Ishikawa (cell line): ENCODE data around the gene NRG3.

Source experiments
- CEBPB ChIP-seq: IDR thresholded peaks from 2 replicates; pipeline ENCODE4 v1.6.1; 2012
- CREB1 ChIP-seq: IDR thresholded peaks from 2 replicates; pipeline ENCODE4 v1.6.1; 2012; ENCODE audit warnings: low read depth
- EGR1 ChIP-seq: IDR thresholded peaks from 2 replicates; pipeline ENCODE4 v1.6.1; 2012
- EP300 ChIP-seq: IDR thresholded peaks from 2 replicates; pipeline ENCODE4 v1.6.1; 2012; ENCODE audit warnings: borderline replicate concordance
- FOXM1 ChIP-seq: IDR thresholded peaks from 2 replicates; pipeline ENCODE4 v1.6.1; 2012; ENCODE audit warnings: low read depth, borderline replicate concordance
- NFIC ChIP-seq: IDR thresholded peaks from 2 replicates; pipeline ENCODE4 v1.6.1; 2012
- RAD21 ChIP-seq: IDR thresholded peaks from 2 replicates; pipeline ENCODE4 v1.6.1; 2012; ENCODE audit warnings: low read depth
- TAF1 ChIP-seq: IDR thresholded peaks from 2 replicates; pipeline ENCODE4 v1.6.1; 2012; ENCODE audit warnings: low read depth, mild to moderate bottlenecking
- TCF12 ChIP-seq: IDR thresholded peaks from 2 replicates; pipeline ENCODE4 v1.6.1; 2012; ENCODE audit warnings: low read depth
- TEAD4 ChIP-seq: IDR thresholded peaks from 2 replicates; pipeline ENCODE4 v1.6.1; 2012
- YY1 ChIP-seq: IDR thresholded peaks from 2 replicates; pipeline ENCODE4 v1.6.1; 2012; ENCODE audit warnings: low read depth
- ZBTB7A ChIP-seq: IDR thresholded peaks from 2 replicates; pipeline ENCODE4 v1.6.1; 2012; ENCODE audit warnings: low read depth
- TF ChIP-seq, protein P1 (sequence below): IDR thresholded peaks from 2 replicates; pipeline ENCODE4 v1.6.1; 2012; ENCODE audit warnings: low read depth, mild to moderate bottlenecking
- TF ChIP-seq, protein P2 (sequence below): IDR thresholded peaks from 2 replicates; pipeline ENCODE4 v1.6.1; 2012
- TF ChIP-seq, protein P3 (sequence below): IDR thresholded peaks from 2 replicates; pipeline ENCODE4 v1.6.1; 2012

NRG3 gene

DNA sequence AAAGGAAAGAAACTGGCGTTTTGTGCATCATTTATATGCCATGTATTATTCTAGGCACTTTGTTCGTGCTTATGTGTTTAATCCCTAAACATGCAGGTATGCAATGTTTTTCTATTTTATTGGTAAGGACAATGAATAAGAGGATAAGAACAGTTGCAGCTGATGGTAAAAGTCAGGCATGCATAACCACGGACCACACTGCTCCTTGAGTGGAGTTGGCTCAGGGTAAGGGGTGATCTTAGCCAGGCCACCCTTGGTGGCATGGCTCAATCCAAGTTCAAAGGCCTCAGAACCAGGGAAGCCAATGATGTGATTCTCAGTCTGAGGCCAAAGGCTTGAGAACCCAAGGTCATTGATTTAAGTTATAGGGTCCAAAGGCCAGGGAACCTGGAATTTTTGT lies 1068.1 kb downstream of the NRG3 start:
- TF ChIP-seq YY1, result no peak
- no peak for TF ChIP-seq TAF1
- TF ChIP-seq NFIC, result no peak
- TF ChIP-seq TCF12, result no peak
- TF ChIP-seq, protein P1, sequence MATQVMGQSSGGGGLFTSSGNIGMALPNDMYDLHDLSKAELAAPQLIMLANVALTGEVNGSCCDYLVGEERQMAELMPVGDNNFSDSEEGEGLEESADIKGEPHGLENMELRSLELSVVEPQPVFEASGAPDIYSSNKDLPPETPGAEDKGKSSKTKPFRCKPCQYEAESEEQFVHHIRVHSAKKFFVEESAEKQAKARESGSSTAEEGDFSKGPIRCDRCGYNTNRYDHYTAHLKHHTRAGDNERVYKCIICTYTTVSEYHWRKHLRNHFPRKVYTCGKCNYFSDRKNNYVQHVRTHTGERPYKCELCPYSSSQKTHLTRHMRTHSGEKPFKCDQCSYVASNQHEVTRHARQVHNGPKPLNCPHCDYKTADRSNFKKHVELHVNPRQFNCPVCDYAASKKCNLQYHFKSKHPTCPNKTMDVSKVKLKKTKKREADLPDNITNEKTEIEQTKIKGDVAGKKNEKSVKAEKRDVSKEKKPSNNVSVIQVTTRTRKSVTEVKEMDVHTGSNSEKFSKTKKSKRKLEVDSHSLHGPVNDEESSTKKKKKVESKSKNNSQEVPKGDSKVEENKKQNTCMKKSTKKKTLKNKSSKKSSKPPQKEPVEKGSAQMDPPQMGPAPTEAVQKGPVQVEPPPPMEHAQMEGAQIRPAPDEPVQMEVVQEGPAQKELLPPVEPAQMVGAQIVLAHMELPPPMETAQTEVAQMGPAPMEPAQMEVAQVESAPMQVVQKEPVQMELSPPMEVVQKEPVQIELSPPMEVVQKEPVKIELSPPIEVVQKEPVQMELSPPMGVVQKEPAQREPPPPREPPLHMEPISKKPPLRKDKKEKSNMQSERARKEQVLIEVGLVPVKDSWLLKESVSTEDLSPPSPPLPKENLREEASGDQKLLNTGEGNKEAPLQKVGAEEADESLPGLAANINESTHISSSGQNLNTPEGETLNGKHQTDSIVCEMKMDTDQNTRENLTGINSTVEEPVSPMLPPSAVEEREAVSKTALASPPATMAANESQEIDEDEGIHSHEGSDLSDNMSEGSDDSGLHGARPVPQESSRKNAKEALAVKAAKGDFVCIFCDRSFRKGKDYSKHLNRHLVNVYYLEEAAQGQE, result no peak
- TF ChIP-seq FOXM1, result no peak
- TF ChIP-seq EP300, result no peak

DNA sequence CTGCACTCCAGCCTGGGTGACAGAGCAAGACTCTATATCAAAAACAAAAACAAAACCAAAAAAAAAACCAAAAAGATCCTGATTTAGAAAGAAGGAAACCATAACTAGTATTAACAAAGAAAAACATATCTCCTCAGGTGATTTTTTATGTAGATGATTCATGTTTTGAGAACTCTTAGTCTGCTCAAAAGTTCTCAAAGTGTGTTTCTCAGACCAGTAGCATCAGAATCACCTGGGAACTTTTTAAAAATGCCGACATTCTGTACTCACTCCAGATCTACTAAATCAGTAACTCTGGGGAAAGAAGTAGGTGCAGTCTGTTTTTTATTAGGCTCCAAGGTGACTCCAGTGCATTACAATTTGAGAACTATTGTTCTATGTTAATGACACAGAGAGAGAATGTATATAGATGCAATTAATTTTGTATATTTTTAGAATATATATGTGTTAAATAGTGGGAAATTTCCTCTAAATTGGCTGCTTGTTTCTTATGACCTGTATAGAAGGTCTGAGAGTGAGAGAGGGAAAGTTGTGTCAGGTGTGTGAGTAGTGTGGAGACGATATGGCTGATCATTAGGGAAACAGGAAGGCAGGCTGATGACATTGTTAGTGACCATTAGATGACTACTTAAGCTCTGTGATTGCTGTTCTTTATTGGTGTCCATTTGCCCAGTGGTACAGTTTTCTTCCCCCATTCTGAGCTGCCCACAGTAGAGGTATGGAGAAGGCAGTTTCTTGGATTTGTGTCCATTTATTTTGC lies 1075.0 kb downstream of the NRG3 start:
- no peak for TF ChIP-seq RAD21
- TF ChIP-seq TCF12, result no peak
- TF ChIP-seq FOXM1, result no peak
- TF ChIP-seq CEBPB, result no peak
- no peak for TF ChIP-seq TEAD4
- TF ChIP-seq TAF1, result no peak
- TF ChIP-seq, protein P2, sequence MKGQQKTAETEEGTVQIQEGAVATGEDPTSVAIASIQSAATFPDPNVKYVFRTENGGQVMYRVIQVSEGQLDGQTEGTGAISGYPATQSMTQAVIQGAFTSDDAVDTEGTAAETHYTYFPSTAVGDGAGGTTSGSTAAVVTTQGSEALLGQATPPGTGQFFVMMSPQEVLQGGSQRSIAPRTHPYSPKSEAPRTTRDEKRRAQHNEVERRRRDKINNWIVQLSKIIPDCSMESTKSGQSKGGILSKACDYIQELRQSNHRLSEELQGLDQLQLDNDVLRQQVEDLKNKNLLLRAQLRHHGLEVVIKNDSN, result no peak
- no peak for TF ChIP-seq YY1

GRCh38 chr10:82953331-82953730 lies 1078.3 kb downstream of the NRG3 start:
- TF ChIP-seq NFIC (no peak), EP300 (no peak), TEAD4 (no peak), TAF1 (no peak), YY1 (no peak), ZBTB7A (no peak), FOXM1 (no peak), EGR1 (no peak), TCF12 (no peak), CREB1 (no peak)
- TF ChIP-seq, protein P2, result no peak
- TF ChIP-seq, protein P3, sequence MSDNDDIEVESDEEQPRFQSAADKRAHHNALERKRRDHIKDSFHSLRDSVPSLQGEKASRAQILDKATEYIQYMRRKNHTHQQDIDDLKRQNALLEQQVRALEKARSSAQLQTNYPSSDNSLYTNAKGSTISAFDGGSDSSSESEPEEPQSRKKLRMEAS, result no peak

- TF ChIP-seq, protein P3, result no peak
- no peak for TF ChIP-seq TAF1
- no peak for TF ChIP-seq EP300
- TF ChIP-seq, protein P1, result no peak
- no peak for TF ChIP-seq TCF12
- TF ChIP-seq RAD21, result no peak
- no peak for TF ChIP-seq FOXM1
- no peak for TF ChIP-seq NFIC
- TF ChIP-seq, protein P2, result no peak
These were observed 1078.9 kb downstream of the NRG3 start for GRCh38 chr10:82953909-82954308.

DNA sequence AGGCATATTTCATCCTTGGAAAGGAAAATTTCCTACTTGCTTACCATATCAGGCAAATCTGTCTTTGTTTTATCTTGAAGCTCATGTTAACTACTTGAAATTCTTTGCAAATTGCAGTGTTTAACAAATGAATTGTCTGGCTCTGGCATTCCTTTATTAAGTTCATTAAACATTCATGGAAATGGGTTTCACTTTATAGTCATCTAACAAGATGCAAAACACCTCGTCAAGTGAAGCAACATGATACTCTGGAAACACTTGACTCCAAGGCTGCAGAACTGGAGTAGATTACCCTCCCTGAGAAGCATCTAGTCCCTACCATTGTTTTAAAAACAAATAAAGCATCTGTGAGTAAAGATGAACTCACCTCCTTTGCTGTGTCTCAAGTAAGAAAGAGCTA lies 1086.9 kb downstream of the NRG3 start:
- TF ChIP-seq TEAD4, result no peak
- TF ChIP-seq, protein P2, result no peak
- no peak for TF ChIP-seq ZBTB7A
- no peak for TF ChIP-seq CREB1
- TF ChIP-seq FOXM1, result no peak

DNA sequence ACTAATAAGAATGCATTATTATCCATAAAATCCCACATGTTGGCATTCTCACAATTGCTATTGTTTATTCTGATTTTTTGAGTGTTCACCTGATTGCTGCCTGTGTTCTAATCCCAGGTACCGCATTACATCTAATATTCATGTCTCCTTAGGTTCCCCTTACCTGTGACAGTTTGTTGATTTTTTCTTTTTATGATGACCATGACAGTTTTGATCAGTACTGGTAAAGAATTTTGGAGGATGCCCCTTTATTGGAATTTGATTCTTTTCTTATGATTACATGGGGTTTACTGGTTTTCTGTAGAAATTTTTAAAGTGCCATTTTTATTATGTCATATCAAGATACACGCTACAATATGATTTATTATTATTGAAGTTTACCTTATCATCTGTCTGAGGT lies 1091.1 kb downstream of the NRG3 start:
- TF ChIP-seq NFIC (no peak), ZBTB7A (no peak), TAF1 (no peak), TEAD4 (no peak), EGR1 (no peak)
